ENCODE results near the gene DPYSL3. TPM values are rescaled to one million over a fixed set of nuclear protein-coding genes. Genes with fewer than 3 reads are reported as not detected.

The DPYSL3 gene
- total RNA-seq, 1 experiment from 2014 or later: 17.2 TPM

- no peak overlapping the region for H3K4me2 ChIP-seq (ENCODE audit: low read length)
- POLR2A ChIA-PET: no interaction called here
- no peak for TF ChIP-seq FOSL1 (IDR thresholded peaks at IDR 0.05; ENCODE audit: low read depth)
- no peak for TF ChIP-seq ZBTB33 (IDR thresholded peaks at IDR 0.05; ENCODE audit: extremely low read depth, insufficient replicate concordance, low read length)
- no peak for TF ChIP-seq POLR2A (IDR thresholded peaks at IDR 0.05; ENCODE audit: borderline replicate concordance, extremely low read depth, insufficient read depth, insufficient read length)
- TF ChIP-seq EZH2phosphoT487 (IDR thresholded peaks at IDR 0.05; ENCODE audit: borderline replicate concordance): no peak
- TF ChIP-seq RAD21 (IDR thresholded peaks at IDR 0.05; ENCODE audit: low read depth): no peak
- no peak for TF ChIP-seq JUND (IDR thresholded peaks at IDR 0.05)
- TF ChIP-seq ATF3 (IDR thresholded peaks at IDR 0.05): no peak
- TF ChIP-seq CTCF (IDR thresholded peaks at IDR 0.05 in 2 of 3, conservative IDR thresholded peaks at IDR 0.05 in 1 of 3; ENCODE audit: borderline replicate concordance in 1 of 3, insufficient read depth in 1 of 3, low read depth in 2 of 3, low read length in 2 of 3): no peak
- TF ChIP-seq YY1 (IDR thresholded peaks at IDR 0.05; ENCODE audit: extremely low read depth, insufficient replicate concordance, low read depth, low read length): no peak
- no peak for TF ChIP-seq SIN3A (IDR thresholded peaks at IDR 0.05; ENCODE audit: low read depth)
- no peak for TF ChIP-seq REST (IDR thresholded peaks at IDR 0.05; ENCODE audit: low read depth)
- TF ChIP-seq SP1 (IDR thresholded peaks at IDR 0.05; ENCODE audit: low read depth): no peak
- TF ChIP-seq POLR2AphosphoS5 (IDR thresholded peaks at IDR 0.05; ENCODE audit: low read depth, low read length): no peak
- TF ChIP-seq CBX3 (IDR thresholded peaks at IDR 0.05; ENCODE audit: low read depth): no peak
- no peak for TF ChIP-seq ZFX (IDR thresholded peaks at IDR 0.05)
- TF ChIP-seq EGR1 (IDR thresholded peaks at IDR 0.05; ENCODE audit: low read depth): no peak
- TF ChIP-seq ZNF274 (IDR thresholded peaks at IDR 0.05; ENCODE audit: low read depth, low read length): no peak
- no peak for TF ChIP-seq TCF7L2 (IDR thresholded peaks at IDR 0.05; ENCODE audit: borderline replicate concordance, extremely low read depth, insufficient read depth, insufficient read length)
- TF ChIP-seq EZH2 (IDR thresholded peaks at IDR 0.05): no peak
- TF ChIP-seq MAX (IDR thresholded peaks at IDR 0.05): no peak
- no peaks in the 10 kb centered on the region for H4K20me1 ChIP-seq (ENCODE audit: insufficient read depth)
- RAD21 ChIA-PET (ENCODE audit: low non-redundant PET in 1 of 2, low total read pairs in 2 of 2, uncharacterized antibody in 2 of 2, unreplicated experiment in 2 of 2): no interaction called here
- intact Hi-C loops (cut with micrococcal nuclease): loop anchor here (10.0 kb wide), 1 partner anchor 396 kb away; no protein-coding TSS in a partner anchor
- no peaks in the 10 kb centered on the region for H3K79me2 ChIP-seq (ENCODE audit: insufficient read depth, low read length)
- BruUV-seq (replicated peaks): no TSS peak
- H3K36me3 ChIP-seq (ENCODE audit: control insufficient read depth in 1 of 2, insufficient read depth in 2 of 2, low read length in 2 of 2): no peaks in the 10 kb centered on the region
- no peak overlapping the region for H3K27ac ChIP-seq (ENCODE audit: low read depth, low read length)
- DNase-seq (ENCODE audit: low read depth, low spot score) (no peak), ATAC-seq (no peak)
- CTCF ChIA-PET: no interaction called here
- H3K4me3 ChIP-seq (replicated peaks in 1 of 2; ENCODE audit: low read depth in 1 of 2, low read length in 2 of 2): no peak overlapping the region
- H3K27me3 ChIP-seq (ENCODE audit: insufficient read depth, low read length): peaks cover 8% of the 10 kb centered on the region; the same call in 1 of the 2 replicates
- H2AFZ ChIP-seq (ENCODE audit: low read depth, low read length, poor library complexity, severe bottlenecking): no peak overlapping the region
- no peak overlapping the region for H3K9ac ChIP-seq (ENCODE audit: low read length)
- H3K4me1 ChIP-seq (ENCODE audit: control insufficient read depth in 1 of 2, insufficient read depth in 2 of 2, low read length in 2 of 2): no peaks in the 10 kb centered on the region
- no peaks in the 10 kb centered on the region for H3K9me2 ChIP-seq (ENCODE audit: insufficient read depth)
- H3K9me3 ChIP-seq (ENCODE audit: control insufficient read depth in 1 of 2, insufficient read depth in 1 of 2, low read depth in 1 of 2, low read length in 2 of 2): no peaks in the 10 kb centered on the region
Measured at GRCh38 chr5:147360816-147361215, 149.1 kb downstream of the DPYSL3 start.
